Pons (tissue), 1 donor: ENCODE results near the gene LRRC26.

Experiments used
- DNase-seq: peaks from one replicate; pipeline ENCODE4 v3.0.0-alpha.2; 2016; ENCODE audit warnings: low spot score

LRRC26 gene

DNA sequence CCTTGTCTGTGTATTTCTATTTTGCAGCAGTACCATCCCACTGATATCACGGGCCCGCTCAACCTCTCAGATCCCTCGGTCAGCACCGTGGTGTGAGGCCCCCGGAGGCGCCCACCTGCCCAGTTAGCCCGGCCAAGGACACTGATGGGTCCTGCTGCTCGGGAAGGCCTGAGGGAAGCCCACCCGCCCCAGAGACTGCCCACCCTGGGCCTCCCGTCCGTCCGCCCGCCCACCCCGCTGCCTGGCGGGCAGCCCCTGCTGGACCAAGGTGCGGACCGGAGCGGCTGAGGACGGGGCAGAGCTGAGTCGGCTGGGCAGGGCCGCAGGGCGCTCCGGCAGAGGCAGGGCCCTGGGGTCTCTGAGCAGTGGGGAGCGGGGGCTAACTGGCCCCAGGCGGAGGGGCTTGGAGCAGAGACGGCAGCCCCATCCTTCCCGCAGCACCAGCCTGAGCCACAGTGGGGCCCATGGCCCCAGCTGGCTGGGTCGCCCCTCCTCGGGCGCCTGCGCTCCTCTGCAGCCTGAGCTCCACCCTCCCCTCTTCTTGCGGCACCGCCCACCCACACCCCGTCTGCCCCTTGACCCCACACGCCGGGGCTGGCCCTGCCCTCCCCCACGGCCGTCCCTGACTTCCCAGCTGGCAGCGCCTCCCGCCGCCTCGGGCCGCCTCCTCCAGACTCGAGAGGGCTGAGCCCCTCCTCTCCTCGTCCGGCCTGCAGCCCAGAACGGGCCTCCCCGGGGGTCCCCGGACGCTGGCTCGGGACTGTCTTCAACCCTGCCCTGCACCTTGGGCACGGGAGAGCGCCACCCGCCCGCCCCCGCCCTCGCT, 1.9 kb downstream of the LRRC26 start:
- DNase-seq, result no peak

- DNase-seq, result no peak
Measured at GRCh38 chr9:137167277-137167746, 2.5 kb downstream of the LRRC26 start.

- DNase-seq, result no peak
Measured at GRCh38 chr9:137166380-137167229, 3.2 kb downstream of the LRRC26 start.

GRCh38 chr9:137165250-137165836, 4.5 kb downstream of the LRRC26 start:
- DNase-seq, result no peak

DNA sequence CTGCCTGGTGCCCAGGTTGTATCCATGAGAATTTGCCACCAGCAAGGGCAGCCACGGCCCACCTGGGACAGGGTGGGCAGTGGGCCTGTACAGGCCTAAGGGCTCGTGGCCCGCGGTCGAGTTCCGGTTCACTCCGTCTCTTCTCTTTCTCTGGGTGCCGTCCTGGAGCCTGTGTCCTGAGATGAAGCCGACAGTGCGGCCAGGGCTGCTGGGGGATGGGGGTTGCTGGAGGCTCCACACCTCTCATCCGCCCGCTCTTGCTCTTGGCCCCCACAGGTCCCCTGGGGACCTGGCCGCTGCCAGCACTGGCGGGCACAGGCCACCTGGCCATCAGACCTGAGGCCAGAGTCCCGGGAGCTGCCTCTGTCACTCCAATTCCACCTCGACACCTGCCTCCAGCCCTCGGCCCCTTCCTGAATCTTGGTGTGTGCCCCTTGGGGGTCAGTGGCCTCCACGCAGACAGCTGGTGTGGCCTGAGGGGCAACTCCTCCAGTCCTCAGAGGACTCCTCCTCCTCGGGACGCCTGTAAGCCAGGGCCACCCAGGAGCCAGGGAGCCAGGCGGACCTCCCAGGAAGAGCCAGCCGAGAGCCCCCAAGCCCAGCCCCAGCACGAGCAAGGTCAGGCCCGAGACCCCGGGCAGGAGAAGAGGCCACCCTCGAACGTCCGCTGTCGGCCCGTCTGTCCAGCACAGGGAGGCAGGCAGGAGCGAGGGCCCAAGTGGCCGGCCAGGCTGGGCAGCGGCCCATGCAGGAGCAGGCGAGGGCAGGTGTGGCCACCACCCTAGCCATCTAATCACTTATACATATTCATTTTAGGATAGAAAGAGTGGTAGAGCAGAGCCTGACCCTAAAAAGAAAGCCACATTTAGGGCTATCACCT, 5.2 kb downstream of the LRRC26 start:
- DNase-seq, result no peak

- no peak for DNase-seq
Measured at GRCh38 chr9:137163805-137164204, 6.0 kb downstream of the LRRC26 start.

DNA sequence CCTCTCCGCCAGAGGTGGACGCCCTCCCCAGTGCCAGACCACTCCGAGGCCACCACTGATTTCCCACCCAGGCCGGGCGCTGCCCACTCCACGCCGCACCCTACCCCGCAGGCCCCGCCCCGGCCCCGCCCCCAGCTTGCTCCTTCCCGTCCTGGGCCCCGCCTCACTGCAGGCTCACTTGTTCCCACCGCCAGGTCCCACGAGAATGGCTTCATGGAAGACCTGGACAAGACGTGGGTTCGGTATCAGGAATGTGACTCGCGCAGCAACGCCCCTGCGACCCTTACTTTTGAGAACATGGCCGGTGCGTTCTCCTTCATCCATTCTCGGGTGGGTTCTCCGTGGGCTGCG, 6.5 kb downstream of the LRRC26 start:
- DNase-seq, result no peak

GRCh38 chr9:137162505-137163364, 7.1 kb downstream of the LRRC26 start:
- DNase-seq, result no peak

- no peak for DNase-seq
Measured at GRCh38 chr9:137161558-137162486, 8.0 kb downstream of the LRRC26 start.

- DNase-seq, result no peak
Measured at GRCh38 chr9:137160716-137161557, 8.9 kb downstream of the LRRC26 start.

- DNase-seq, result no peak
Measured at GRCh38 chr9:137160054-137160425, 9.8 kb downstream of the LRRC26 start.

DNA sequence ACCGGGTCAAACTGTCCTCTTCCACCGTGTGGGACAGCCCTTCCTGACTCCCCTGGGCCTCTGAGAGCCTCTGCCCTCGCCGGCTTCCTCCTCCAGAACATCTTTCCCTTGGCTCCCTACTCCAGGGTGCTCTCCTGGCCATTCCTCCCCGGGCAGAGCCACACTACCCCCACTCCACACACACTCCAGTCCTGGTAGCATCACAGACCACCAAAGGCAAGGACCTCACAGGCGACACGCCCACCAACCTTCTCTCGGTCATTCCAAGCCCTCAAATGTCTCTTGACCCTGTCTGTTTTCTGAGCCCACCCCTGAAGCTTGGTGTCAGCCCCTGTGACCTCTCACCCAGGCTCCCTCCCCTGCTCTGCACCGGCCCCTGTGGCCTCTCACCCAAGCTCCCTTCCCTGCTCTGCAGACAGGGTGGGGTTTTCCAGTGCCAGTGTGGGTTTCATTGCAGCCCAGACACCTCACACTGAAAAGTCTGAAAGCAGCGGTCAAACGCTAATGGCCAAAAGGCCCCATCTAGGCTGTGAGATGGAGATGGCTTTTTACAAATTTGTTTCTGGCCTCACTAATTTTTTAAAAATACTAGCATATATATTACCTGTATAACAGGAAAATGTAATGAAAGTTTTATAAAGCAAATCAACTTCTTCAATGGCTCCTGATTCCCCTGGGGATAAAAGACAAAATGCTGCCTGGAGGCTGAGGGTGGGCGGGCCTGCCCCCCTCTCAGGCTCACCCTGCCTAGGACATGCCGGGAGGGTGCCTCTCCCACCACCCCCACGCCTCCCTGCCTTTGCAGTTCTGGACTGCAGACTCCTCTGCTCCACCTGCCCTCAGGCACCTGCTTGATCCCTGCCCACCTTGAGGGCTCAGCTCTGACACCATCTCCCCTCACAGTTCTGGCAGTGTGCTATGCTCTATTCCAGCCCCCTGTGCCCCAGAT, 10.5 kb downstream of the LRRC26 start:
- DNase-seq, result no peak

DNA sequence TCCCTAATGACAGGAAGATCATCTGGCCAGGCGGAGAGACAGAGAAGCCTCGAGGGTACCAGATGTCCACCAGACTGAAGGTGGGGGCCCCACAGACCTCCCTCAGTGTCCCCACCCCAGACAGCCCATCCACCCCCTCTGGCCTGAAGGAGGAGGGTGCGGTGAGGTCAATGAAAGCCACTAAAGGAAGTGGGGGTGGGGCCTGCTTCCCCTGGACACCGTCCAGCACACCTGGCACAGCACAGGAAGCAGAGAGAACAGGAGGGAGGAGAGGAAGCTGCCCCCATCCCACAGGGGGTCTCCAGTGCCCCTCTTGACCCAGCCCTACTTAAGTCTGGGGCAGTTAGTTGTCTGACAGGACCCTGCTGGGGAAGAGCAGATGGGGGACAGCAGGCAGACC, 11.2 kb downstream of the LRRC26 start:
- DNase-seq, result no peak

- DNase-seq, result no peak
Measured at GRCh38 chr9:137157618-137158415, 12.0 kb downstream of the LRRC26 start.

DNA sequence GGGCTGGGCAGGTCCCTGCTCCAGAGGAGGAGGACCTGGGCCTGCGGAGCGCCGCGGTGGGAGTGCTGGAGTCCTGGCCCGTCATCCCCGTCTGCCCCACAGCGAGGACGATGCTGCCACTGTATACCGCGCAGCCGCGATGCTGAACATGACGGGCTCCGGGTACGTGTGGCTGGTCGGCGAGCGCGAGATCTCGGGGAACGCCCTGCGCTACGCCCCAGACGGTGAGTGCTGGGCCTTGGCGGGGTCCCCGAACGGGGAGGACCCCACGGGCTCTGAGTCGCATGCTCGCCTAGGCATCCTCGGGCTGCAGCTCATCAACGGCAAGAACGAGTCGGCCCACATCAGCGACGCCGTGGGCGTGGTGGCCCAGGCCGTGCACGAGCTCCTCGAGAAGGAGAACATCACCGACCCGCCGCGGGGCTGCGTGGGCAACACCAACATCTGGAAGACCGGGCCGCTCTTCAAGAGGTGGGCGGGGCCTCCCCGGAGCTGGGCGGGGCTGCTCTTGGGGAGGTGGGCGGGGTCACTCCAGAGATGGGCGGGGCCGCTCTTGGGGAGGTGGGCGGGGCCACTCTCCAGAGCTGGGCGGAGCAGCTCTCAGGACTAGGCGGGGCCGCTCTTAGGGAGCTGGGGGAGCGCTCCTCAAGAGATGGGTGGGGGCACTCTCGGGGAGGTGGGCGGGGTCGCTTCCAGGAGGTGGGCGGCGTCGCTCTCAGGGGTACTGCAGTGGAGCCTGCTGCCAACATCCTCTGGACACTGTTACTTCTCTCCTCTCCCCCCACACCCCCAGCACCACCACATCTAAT, 13.1 kb downstream of the LRRC26 start:
- DNase-seq, result no peak

DNA sequence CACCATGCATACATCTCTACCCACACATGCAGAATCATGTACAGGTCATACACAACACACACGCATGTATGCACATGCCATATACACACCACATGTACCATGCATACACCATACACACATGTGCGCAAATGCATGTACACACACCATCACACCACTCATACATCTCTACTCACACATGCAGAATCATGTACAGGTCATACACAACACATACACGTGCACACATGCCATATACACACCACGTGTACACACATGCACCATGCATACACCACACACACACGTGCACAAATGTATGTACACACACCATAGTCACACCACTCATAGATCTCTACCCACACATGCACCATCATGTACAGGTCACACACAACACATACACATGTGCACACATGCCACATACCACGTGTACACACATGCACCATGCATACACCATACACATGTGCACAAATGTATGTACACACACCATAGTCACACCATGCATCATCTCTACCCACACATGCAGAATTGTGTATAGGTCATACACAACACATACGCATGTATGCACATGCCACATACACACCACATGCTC, 16.9 kb downstream of the LRRC26 start:
- no peak for DNase-seq
